HFF-Myc (cell line): ENCODE data around the gene TUSC1.

Source experiments
- DNase-seq: peaks from one replicate; pipeline ENCODE4 v3.0.0-alpha.2; 2011; ENCODE audit warnings: low read depth; ENCODE audit errors: extremely low read depth
- H3K4me3 ChIP-seq: replicated peaks from 2 replicates; pipeline ENCODE4 v1.5.1; 2011; ENCODE audit warnings: low read depth, mild to moderate bottlenecking, control low read depth, low read length
- TF ChIP-seq, protein P1 (sequence below): IDR thresholded peaks from 2 replicates; pipeline ENCODE4 v1.5.1; 2012; ENCODE audit warnings: mild to moderate bottlenecking, low read depth, low read length, control low read depth; ENCODE audit errors: missing control alignments

The TUSC1 gene

DNA sequence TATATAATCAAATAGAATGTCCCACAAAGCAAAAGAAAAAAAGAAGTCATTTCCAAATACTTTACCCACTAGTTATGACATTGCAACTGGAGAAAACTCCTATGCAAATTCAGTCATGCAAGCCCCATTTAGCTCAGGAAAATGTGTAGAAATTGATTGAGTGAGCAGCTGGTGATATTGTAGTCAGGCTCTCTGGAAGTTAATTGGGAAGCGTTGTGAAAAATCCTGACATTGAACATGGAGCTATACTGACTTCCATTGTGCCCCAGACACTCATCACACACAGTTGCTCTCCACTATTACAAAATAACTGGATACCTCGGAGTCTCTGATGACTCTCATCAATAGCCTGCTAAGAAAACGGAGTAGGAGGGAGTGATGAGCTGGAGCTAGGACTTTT is 49.0 kb downstream of the TUSC1 start:
- DNase-seq, result no peak
- H3K4me3 ChIP-seq, result no peak overlapping the region
- TF ChIP-seq, protein P1, sequence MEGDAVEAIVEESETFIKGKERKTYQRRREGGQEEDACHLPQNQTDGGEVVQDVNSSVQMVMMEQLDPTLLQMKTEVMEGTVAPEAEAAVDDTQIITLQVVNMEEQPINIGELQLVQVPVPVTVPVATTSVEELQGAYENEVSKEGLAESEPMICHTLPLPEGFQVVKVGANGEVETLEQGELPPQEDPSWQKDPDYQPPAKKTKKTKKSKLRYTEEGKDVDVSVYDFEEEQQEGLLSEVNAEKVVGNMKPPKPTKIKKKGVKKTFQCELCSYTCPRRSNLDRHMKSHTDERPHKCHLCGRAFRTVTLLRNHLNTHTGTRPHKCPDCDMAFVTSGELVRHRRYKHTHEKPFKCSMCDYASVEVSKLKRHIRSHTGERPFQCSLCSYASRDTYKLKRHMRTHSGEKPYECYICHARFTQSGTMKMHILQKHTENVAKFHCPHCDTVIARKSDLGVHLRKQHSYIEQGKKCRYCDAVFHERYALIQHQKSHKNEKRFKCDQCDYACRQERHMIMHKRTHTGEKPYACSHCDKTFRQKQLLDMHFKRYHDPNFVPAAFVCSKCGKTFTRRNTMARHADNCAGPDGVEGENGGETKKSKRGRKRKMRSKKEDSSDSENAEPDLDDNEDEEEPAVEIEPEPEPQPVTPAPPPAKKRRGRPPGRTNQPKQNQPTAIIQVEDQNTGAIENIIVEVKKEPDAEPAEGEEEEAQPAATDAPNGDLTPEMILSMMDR, result no peak
